ENCODE measurements around the gene THSD7B.
"Not testable (repeated sequence)": the region's sequence is repeated elsewhere in the genome, so short reads cannot be mapped to it uniquely, and the experiment has no call there.

The THSD7B gene

GRCh38 chr2:136932700-136933099, 167.4 kb downstream of the THSD7B start:
- DNase-seq (ENCODE audit: low read depth): no peak

GRCh38 chr2:136935119-136935518, 169.8 kb downstream of the THSD7B start:
- no peak for DNase-seq (ENCODE audit: low read depth)

DNA sequence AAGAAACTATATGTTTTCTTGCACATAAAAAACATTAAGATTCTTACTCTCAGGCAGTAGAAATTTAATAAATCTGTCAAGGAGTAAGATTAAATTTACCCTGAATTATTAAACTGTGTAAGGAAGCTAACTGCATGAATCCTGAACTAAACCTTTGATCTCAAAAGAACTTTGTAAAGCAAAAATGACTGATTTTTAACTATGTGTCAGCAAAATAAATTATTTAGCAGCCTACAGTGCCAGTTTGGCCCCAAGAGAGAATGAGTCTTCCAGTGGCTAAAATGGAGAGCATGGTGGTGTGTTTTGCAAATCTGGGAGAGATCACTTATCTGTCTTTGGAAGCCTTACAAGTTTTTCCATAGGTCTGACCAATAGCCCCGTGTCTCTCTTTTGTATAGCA, 190.7 kb downstream of the THSD7B start:
- DNase-seq (ENCODE audit: low read depth): no peak

DNA sequence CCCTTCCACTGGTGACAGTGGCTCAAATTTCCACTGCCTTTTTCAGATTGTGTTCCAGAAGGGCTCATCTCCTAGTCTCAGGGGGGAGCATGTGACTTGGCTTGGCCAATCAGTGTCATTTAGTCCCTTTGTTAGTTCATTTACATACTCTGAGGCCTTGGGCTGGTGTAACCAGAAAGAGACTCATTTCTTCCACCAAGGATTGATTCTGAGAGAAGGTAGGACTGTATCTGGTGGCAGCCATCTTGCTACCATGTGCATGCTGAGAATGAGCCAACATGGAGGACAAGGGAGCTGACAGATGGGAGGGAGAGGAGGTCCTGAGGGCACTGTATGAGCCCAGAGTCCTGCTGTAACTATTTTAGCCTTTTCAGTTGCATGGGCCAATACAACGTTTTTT, 191.7 kb downstream of the THSD7B start:
- DNase-seq (ENCODE audit: low read depth): no peak

DNA sequence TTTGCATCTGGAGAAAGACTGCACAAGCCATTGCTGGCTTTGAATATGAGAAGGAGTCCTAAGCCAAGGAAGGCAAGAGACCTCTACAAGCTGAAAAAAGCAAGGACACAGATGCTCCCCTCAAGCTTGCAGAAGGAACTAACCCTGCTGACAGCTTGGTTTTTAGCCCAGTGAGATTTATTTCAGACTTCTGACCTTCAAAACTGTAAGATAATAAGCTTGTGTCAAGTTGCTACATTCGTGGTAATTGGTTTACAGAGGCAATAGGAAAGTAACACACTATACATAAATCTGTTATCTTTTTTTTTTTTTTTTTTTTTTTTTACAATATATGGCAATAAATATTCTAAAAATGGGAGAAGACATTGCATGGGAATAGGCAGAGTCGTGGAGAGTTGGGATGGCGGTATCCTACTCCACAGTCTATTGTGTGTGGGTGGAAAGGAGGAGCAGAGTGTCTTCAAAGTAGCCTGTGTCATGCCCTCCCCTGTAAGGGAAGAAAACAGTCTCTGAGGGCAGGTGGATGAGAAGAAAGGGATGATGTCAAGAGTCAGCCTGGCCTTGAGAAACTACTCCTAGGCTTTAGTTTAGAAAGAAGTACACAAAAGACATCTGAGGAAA, 196.9 kb downstream of the THSD7B start:
- DNase-seq (ENCODE audit: low read depth): no peak

DNA sequence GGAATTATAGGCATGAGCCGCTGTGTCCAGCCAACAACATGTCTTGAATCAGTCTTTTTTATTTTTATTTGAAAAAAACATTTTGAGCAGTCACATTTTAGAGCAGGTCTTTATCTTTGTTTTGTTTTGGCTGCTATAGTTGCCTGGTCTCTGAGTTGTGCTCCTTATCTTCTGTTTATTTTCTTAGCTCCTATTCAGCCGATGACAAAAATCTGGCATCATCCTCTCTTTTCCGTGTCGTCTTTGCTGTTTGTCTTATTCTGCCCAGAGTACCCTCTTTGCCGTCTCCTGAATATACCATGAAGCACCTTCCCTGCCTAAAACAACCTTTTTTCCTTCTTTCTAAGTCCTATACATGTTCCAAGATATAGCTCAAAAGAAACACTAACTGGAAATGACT, 201.1 kb downstream of the THSD7B start:
- no peak for DNase-seq (ENCODE audit: low read depth)

DNA sequence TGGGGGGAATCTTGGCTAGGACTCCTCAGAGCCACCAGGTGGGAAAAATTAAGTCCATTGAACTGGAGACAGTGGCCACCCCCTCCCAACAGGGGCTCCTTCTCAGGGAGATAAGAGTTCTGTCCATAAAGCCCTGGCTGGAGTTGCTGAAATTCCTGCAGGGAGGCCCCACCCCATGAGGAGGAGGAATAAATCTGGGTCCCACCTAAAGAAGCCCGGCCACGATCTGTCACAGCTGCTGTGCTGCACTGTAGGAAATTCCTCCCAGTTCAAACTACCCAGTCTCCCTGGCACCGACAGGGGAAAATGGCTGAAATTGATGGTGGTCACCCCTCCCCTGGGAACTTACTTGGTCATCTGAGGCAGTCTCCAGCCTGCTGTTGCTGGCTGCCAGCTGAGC, 215.0 kb downstream of the THSD7B start:
- no peak for DNase-seq (ENCODE audit: low read depth)

DNA sequence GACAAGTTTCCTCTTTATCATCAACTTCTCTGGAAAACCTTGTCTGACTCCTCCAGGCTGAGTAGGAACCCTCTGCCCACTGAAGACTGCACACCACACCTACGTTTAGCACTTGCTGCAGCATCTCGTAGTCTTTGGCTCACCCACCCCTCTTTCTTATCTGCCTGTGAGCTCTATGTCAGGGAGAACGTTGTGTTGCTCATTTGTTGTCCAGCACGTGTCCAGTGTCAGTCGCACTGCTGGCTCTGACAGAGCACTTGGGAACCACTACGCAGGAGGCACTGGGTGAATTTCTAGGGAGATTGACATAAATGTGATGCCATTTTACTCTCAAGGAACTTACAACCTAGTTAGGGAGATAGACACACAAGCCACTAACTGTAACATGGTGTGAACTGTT, 216.3 kb downstream of the THSD7B start:
- not testable (repeated sequence) for DNase-seq (ENCODE audit: low read depth)

GRCh38 chr2:136985044-136985443, 219.7 kb downstream of the THSD7B start:
- no peak for DNase-seq (ENCODE audit: low read depth)

GRCh38 chr2:136986605-136987221, 221.4 kb downstream of the THSD7B start:
- no peak for DNase-seq (ENCODE audit: low read depth)

GRCh38 chr2:136990316-136990715, 225.0 kb downstream of the THSD7B start:
- DNase-seq (ENCODE audit: low read depth): no peak

GRCh38 chr2:136994793-136995192, 229.4 kb downstream of the THSD7B start:
- DNase-seq (ENCODE audit: low read depth): no peak

GRCh38 chr2:136997557-136997956, 232.2 kb downstream of the THSD7B start:
- no peak for DNase-seq (ENCODE audit: low read depth)

DNA sequence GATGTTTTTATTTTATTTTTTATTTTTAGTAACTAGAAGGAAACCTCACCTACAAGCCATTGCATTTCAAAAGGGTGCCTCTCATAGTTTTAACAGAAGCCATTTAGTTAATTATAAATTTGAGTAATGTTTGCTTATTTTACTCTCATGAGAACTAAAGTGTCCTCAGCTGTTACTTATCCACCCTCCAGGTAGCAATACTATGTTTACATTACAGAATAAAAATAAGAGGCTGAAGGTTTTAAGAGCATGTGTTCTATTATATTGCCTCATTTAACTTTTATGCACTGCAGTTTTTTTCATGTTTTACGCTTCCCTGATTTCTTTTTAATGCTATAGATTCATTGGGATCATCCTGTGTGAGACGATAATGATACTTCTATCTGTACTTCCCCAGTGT, 235.5 kb downstream of the THSD7B start:
- no peak for DNase-seq (ENCODE audit: low read depth)

- no peak for DNase-seq (ENCODE audit: low read depth)
These were observed 237.6 kb downstream of the THSD7B start for GRCh38 chr2:137002896-137003295.

DNA sequence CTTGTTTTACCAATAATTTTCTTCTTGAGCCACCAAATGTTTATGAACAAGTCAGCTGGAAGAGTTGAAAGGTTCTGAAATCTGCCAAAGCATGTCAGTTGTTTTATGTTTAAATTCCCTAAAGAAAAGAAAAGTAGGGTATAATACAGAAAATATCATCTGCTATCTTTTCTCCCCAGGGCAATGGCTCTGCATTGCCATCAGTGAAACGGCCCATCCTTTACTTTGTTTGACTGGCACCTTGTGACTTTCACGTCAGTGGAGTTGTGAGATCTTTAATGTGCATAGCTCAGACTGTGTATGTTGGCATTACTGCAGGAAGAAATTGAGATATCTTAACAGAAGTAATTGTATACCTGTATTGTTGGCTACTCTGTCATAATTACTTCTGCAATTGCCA, 239.9 kb downstream of the THSD7B start:
- DNase-seq (ENCODE audit: low read depth): no peak

DNA sequence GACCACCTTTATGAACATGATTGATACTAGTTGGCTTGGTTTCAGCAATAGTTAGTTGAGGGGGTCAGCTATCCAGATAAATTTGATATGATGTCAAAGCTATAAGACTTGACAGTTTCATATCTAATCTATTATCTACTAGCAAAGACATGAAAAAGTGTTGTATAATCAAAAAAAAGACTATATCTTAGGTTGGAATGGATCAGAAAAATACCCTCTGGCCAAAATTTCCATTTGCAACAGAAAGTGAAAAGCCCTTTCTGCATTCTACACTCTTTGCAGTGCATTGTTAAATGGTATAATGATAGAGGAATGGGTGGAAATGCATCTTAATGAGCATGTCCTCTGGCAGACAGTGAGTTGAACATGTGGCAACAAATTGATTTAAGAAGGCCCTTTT, 242.6 kb downstream of the THSD7B start:
- DNase-seq (ENCODE audit: low read depth): no peak

GRCh38 chr2:137009953-137010352, 244.6 kb downstream of the THSD7B start:
- no peak for DNase-seq (ENCODE audit: low read depth)

- no peak for DNase-seq (ENCODE audit: low read depth)
These were observed 255.3 kb downstream of the THSD7B start for GRCh38 chr2:137020452-137021196.

GRCh38 chr2:137021763-137022162, 256.4 kb downstream of the THSD7B start:
- DNase-seq (ENCODE audit: low read depth): no peak

DNA sequence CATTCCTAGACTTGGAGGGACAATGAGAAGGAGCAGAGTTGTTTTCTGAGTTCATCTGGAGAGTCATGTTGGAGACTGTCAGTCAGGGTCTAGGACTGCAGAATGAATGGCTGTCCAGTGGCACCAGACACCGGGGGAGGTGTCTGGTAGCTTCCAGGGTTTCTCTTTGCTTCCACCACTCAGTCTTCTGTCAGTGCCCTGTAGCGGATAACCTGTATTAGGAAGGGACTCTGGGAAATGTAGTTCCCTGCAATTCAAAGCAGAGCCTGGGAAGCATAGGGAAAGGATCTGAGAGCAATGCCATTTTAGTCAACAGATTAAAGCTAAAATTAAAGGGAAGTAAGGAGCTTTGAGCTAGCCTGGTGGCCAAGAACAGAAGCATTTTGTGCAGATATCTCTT, 257.9 kb downstream of the THSD7B start:
- no peak for DNase-seq (ENCODE audit: low read depth)

GRCh38 chr2:137031731-137032130, 266.4 kb downstream of the THSD7B start:
- no peak for DNase-seq (ENCODE audit: low read depth)

DNA sequence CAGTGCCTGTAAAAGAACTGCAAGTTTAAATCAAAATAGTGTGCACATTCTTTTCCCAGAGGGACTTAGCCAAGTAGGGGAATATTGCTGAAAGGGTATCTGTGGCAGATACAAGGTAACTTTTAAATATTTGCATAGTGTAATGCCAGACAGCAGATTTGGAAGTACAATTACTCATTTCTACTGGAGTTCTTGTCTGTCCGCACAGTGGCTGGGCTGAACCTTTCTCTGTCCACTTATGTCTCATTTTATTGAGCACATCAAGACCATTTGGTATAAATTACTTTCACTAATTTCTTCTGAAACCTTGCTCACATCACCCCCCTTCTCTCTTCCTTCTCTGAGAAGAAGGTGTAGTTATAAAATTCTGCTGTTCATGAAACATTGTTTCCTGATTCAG, 271.3 kb downstream of the THSD7B start:
- no peak for DNase-seq (ENCODE audit: low read depth)

All from fibroblast of gingiva (primary cell).